MV-4-11 (cell line): ENCODE measurements around the gene SECISBP2L.
"Not testable (repeated sequence)": the region's sequence is repeated elsewhere in the genome, so short reads cannot be mapped to it uniquely, and the experiment has no call there.

Experiments used
- DNase-seq: peaks from one replicate; lab custom pipeline; 2025; lab: John Stamatoyannopoulos, UW

The SECISBP2L gene

GRCh38 chr15:48999314-48999713, 46.9 kb downstream of the SECISBP2L start:
- no peak for DNase-seq

- DNase-seq = no peak
Observed at GRCh38 chr15:48996276-48996675, 50.0 kb downstream of the SECISBP2L start.

GRCh38 chr15:48993380-48993779, 52.9 kb downstream of the SECISBP2L start:
- DNase-seq = no peak

- peak; percentile 74 for DNase-seq
Observed at GRCh38 chr15:48992545-48992944, 53.7 kb downstream of the SECISBP2L start.

- no peak for DNase-seq
Observed at GRCh38 chr15:48992096-48992495, 54.1 kb downstream of the SECISBP2L start.

GRCh38 chr15:48989170-48989569, 57.1 kb downstream of the SECISBP2L start:
- no peak for DNase-seq

- no peak for DNase-seq
Observed at GRCh38 chr15:48987142-48987541, 59.1 kb downstream of the SECISBP2L start.

- DNase-seq = no peak
Observed at GRCh38 chr15:48986240-48986639, 60.0 kb downstream of the SECISBP2L start.

GRCh38 chr15:48985516-48985915, 60.7 kb downstream of the SECISBP2L start:
- DNase-seq = no peak

- no peak for DNase-seq
Observed at GRCh38 chr15:48984811-48985352, 61.4 kb downstream of the SECISBP2L start.

GRCh38 chr15:48984021-48984710, 62.1 kb downstream of the SECISBP2L start:
- no peak for DNase-seq

- no peak for DNase-seq
Observed at GRCh38 chr15:48983300-48983699, 62.9 kb downstream of the SECISBP2L start.

- DNase-seq = no peak
Observed at GRCh38 chr15:48981941-48982340, 64.3 kb downstream of the SECISBP2L start.

GRCh38 chr15:48978638-48979037, 67.6 kb downstream of the SECISBP2L start:
- DNase-seq = no peak

GRCh38 chr15:48976444-48977088, 69.7 kb downstream of the SECISBP2L start:
- DNase-seq = no peak

- peak; percentile 57 for DNase-seq
Observed at GRCh38 chr15:48975472-48976419, 70.5 kb downstream of the SECISBP2L start.

GRCh38 chr15:48974882-48975281, 71.4 kb downstream of the SECISBP2L start:
- no peak for DNase-seq

GRCh38 chr15:48972750-48973503, 73.3 kb downstream of the SECISBP2L start:
- no peak for DNase-seq

- not testable (repeated sequence) for DNase-seq
Observed at GRCh38 chr15:48970926-48971325, 75.3 kb downstream of the SECISBP2L start.

- DNase-seq = no peak
Observed at GRCh38 chr15:48968066-48968465, 78.2 kb downstream of the SECISBP2L start.

- DNase-seq = no peak
Observed at GRCh38 chr15:48967336-48967735, 78.9 kb downstream of the SECISBP2L start.
